ENCODE measurements around the gene RINL.

The RINL gene

GRCh38 chr19:38850976-38851621 is 27.0 kb downstream of the RINL start:
- peak overlapping the region; percentile 93 for H3K27ac ChIP-seq

GRCh38 chr19:38850436-38850975 is 27.6 kb downstream of the RINL start:
- no peaks in the 10 kb centered on the region for H3K9me3 ChIP-seq
- H3K27me3 ChIP-seq: no peaks in the 10 kb centered on the region
- no peak for TF ChIP-seq Cebpa-rat (IDR thresholded peaks at IDR 0.05)
- H3K4me3 ChIP-seq: peak overlapping the region; percentile 81
- H3K4me2 ChIP-seq: peak overlapping the region; percentile 98
- peaks cover 33% of the 10 kb centered on the region for H3K36me3 ChIP-seq
- peaks cover 37% of the 10 kb centered on the region for H4K20me1 ChIP-seq
- H3K27ac ChIP-seq: peak overlapping the region; percentile 93
- peak overlapping the region; percentile 91 for H3K9ac ChIP-seq
- peaks cover 61% of the 10 kb centered on the region for H3K4me1 ChIP-seq

More at GRCh38 chr19:38850976-38851621, 27.0 kb downstream of the RINL start:
- TF ChIP-seq Cebpa-rat (IDR thresholded peaks at IDR 0.05): no peak
- H3K9me3 ChIP-seq: peaks cover 3% of the 10 kb centered on the region; the same call in 1 of the 2 replicates
- H3K4me1 ChIP-seq: peaks cover 55% of the 10 kb centered on the region
- H3K36me3 ChIP-seq: peaks cover 27% of the 10 kb centered on the region
- H3K4me3 ChIP-seq: peak overlapping the region; percentile 81
- peaks cover 31% of the 10 kb centered on the region for H4K20me1 ChIP-seq
- H3K4me2 ChIP-seq: peak overlapping the region; percentile 98
- no peaks in the 10 kb centered on the region for H3K27me3 ChIP-seq
- peak overlapping the region; percentile 91 for H3K9ac ChIP-seq

GRCh38 chr19:38849860-38850435 is 28.1 kb downstream of the RINL start, which contains the start of gene HNRNPL:
Gene HNRNPL, minus strand, starts transcription at chr19:38849986. Its CDS starts 20 bp downstream, at chr19:38849966.
- no peaks in the 10 kb centered on the region for H3K9me3 ChIP-seq
- H3K9ac ChIP-seq: peak within 1 kb of the TSS; percentile 100
- peaks cover 43% of the 10 kb centered on the region for H4K20me1 ChIP-seq
- H3K4me1 ChIP-seq: peaks cover 66% of the 10 kb centered on the region
- H3K4me3 ChIP-seq: peak within 1 kb of the TSS; percentile 95
- no peaks in the 10 kb centered on the region for H3K27me3 ChIP-seq
- no peak for TF ChIP-seq Cebpa-rat (IDR thresholded peaks at IDR 0.05)
- peak within 1 kb of the TSS; percentile 99 for H3K4me2 ChIP-seq
- peaks cover 39% of the 10 kb centered on the region for H3K36me3 ChIP-seq
- H3K27ac ChIP-seq: peak within 1 kb of the TSS; percentile 100

GRCh38 chr19:38849147-38849859 is 28.8 kb downstream of the RINL start:
- Histone ChIP-seq H3K27ac (peak overlapping the region; percentile 100), H3K4me2 (peak overlapping the region; percentile 99), H3K27me3 (no peaks in the 10 kb centered on the region), H3K9ac (peak overlapping the region; percentile 100), H3K4me1 (peaks cover 72% of the 10 kb centered on the region), H3K9me3 (no peaks in the 10 kb centered on the region), H3K4me3 (peak overlapping the region; percentile 95), H4K20me1 (peaks cover 49% of the 10 kb centered on the region), H3K36me3 (peaks cover 45% of the 10 kb centered on the region)
- TF ChIP-seq Cebpa-rat (IDR thresholded peaks at IDR 0.05): no peak

- Histone ChIP-seq H3K27ac (peak overlapping the region; percentile 100), H3K36me3 (peaks cover 53% of the 10 kb centered on the region), H3K4me1 (peaks cover 72% of the 10 kb centered on the region), H3K27me3 (no peaks in the 10 kb centered on the region), H3K9me3 (no peaks in the 10 kb centered on the region), H3K4me2 (peak overlapping the region; percentile 99), H3K4me3 (peak overlapping the region; percentile 95), H3K9ac (peak overlapping the region; percentile 100), H4K20me1 (peaks cover 57% of the 10 kb centered on the region)
- no peak for TF ChIP-seq Cebpa-rat (IDR thresholded peaks at IDR 0.05)
Observed at GRCh38 chr19:38848299-38849146, 29.6 kb downstream of the RINL start.

GRCh38 chr19:38846097-38846496 is 32.0 kb downstream of the RINL start:
- H3K4me1 ChIP-seq: peaks cover 81% of the 10 kb centered on the region
- H3K27me3 ChIP-seq: no peaks in the 10 kb centered on the region
- H3K9me3 ChIP-seq: no peaks in the 10 kb centered on the region
- no peak overlapping the region for H3K4me3 ChIP-seq
- TF ChIP-seq Cebpa-rat (IDR thresholded peaks at IDR 0.05): no peak
- H3K9ac ChIP-seq: peak overlapping the region; percentile 36; the same call in 1 of the 2 replicates
- peaks cover 77% of the 10 kb centered on the region for H3K36me3 ChIP-seq
- H3K27ac ChIP-seq: no peak overlapping the region
- H3K4me2 ChIP-seq: peak overlapping the region; percentile 36; the same call in 1 of the 2 replicates
- H4K20me1 ChIP-seq: peaks cover 81% of the 10 kb centered on the region

- H3K27ac ChIP-seq: no peak overlapping the region; the same call in 1 of the 2 replicates
- peaks cover 87% of the 10 kb centered on the region for H4K20me1 ChIP-seq
- H3K9ac ChIP-seq: peak overlapping the region; percentile 36
- H3K4me3 ChIP-seq: no peak overlapping the region
- H3K4me1 ChIP-seq: peaks cover 83% of the 10 kb centered on the region
- TF ChIP-seq Cebpa-rat (IDR thresholded peaks at IDR 0.05): no peak
- no peaks in the 10 kb centered on the region for H3K27me3 ChIP-seq
- peaks cover 83% of the 10 kb centered on the region for H3K36me3 ChIP-seq
- peak overlapping the region; percentile 36; the same call in 1 of the 2 replicates for H3K4me2 ChIP-seq
- H3K9me3 ChIP-seq: no peaks in the 10 kb centered on the region
Observed at GRCh38 chr19:38845374-38846024, 32.6 kb downstream of the RINL start.

GRCh38 chr19:38844093-38844686 is 33.9 kb downstream of the RINL start:
- H3K4me3 ChIP-seq: no peak overlapping the region; the same call in 1 of the 2 replicates
- H3K9ac ChIP-seq: peak overlapping the region; percentile 42
- TF ChIP-seq Cebpa-rat (IDR thresholded peaks at IDR 0.05): no peak
- no peaks in the 10 kb centered on the region for H3K27me3 ChIP-seq
- peaks cover 100% of the 10 kb centered on the region for H4K20me1 ChIP-seq
- peaks cover 96% of the 10 kb centered on the region for H3K36me3 ChIP-seq
- no peaks in the 10 kb centered on the region for H3K9me3 ChIP-seq
- H3K4me1 ChIP-seq: peaks cover 86% of the 10 kb centered on the region
- H3K27ac ChIP-seq: no peak overlapping the region
- H3K4me2 ChIP-seq: peak overlapping the region; percentile 76
